ENCODE measurements around the gene ZKSCAN8. TPM values are rescaled to one million over a fixed set of nuclear protein-coding genes. Genes with fewer than 3 reads are reported as not detected.

ZKSCAN8 gene
- polyA plus RNA-seq, 2 of the 4 experiments (the other 2 are of a cell fraction) = 8.5 to 8.9 TPM

GRCh38 chr6:28136585-28137504, 4.8 kb upstream of the ZKSCAN8 start (continued):
- TF ChIP-seq MYC (IDR thresholded peaks at IDR 0.05; ENCODE audit: borderline replicate concordance, low read length) (no peak), ZSCAN20 (CRISPR knock-in tag; IDR thresholded peaks at IDR 0.05) (no peak), PBX3 (IDR thresholded peaks at IDR 0.05) (peak; percentile 62; the same call in 1 of the 2 replicates), FOSB (CRISPR knock-in tag; IDR thresholded peaks at IDR 0.05) (no peak), MAFK (IDR thresholded peaks at IDR 0.05; ENCODE audit: partially characterized antibody) (no peak), ZFP36 (IDR thresholded peaks at IDR 0.05; ENCODE audit: borderline replicate concordance, partially characterized antibody) (no peak), PHF8 (IDR thresholded peaks at IDR 0.05; ENCODE audit: borderline replicate concordance, low read depth) (peak; percentile 58), EHMT2 (IDR thresholded peaks at IDR 0.05; ENCODE audit: low read depth) (no peak), HMGXB4 (CRISPR knock-in tag; IDR thresholded peaks at IDR 0.05; ENCODE audit: borderline replicate concordance) (no peak), HOXB13 (CRISPR knock-in tag; IDR thresholded peaks at IDR 0.05; ENCODE audit: low read depth) (no peak), TFCP2L1 (CRISPR knock-in tag; IDR thresholded peaks at IDR 0.05) (0 out of 2 replicates have a peak, but pooled peaks have one; percentile 43), FOSL2 (IDR thresholded peaks at IDR 0.05) (no peak), FOSL2 (CRISPR knock-in tag; IDR thresholded peaks at IDR 0.05) (no peak), RARB (CRISPR knock-in tag; IDR thresholded peaks at IDR 0.05) (no peak), KDM1A (IDR thresholded peaks at IDR 0.05; ENCODE audit: low read depth) (no peak), USF2 (IDR thresholded peaks at IDR 0.05) (no peak), JUNB (IDR thresholded peaks at IDR 0.05) (no peak), NFE2L2 (conservative IDR thresholded peaks at IDR 0.05; ENCODE audit: low read length) (no peak), MAX (IDR thresholded peaks at IDR 0.05) (peak; percentile 76), POLR2A (IDR thresholded peaks at IDR 0.05; ENCODE audit: low read length) (peak; percentile 45), CTCF (IDR thresholded peaks at IDR 0.05) (no peak), EP300 (IDR thresholded peaks at IDR 0.05) (no peak), RFX5 (IDR thresholded peaks at IDR 0.05) (no peak), ELK1 (IDR thresholded peaks at IDR 0.05; ENCODE audit: low read depth, low read length) (no peak), REST (IDR thresholded peaks at IDR 0.05) (no peak), BHLHE40 (IDR thresholded peaks at IDR 0.05; ENCODE audit: low read depth, low read length) (no peak), JUN (IDR thresholded peaks at IDR 0.05) (peak; percentile 54 to 76; a peak in 3 of 5 replicates), KDM5A (IDR thresholded peaks at IDR 0.05) (peak; percentile 52; the same call in 1 of the 2 replicates), BCL3 (IDR thresholded peaks at IDR 0.05) (peak; percentile 71; the same call in 1 of the 3 replicates), HOXA7 (CRISPR knock-in tag; IDR thresholded peaks at IDR 0.05) (no peak)

Measured in A549 (cell line).